GM19372 (cell line): ENCODE measurements around the gene SERPINA12.
"Not testable (repeated sequence)": the region's sequence is repeated elsewhere in the genome, so short reads cannot be mapped to it uniquely, and the experiment has no call there.

Experiments used
- ATAC-seq: cut with Tn5 transposase; IDR thresholded peaks from one replicate; pipeline ENCODE4 v1.9.1; 2021; ENCODE audit warnings: mild to moderate bottlenecking, low read depth, moderate library complexity; ENCODE audit not compliant: unreplicated experiment

The SERPINA12 gene

DNA sequence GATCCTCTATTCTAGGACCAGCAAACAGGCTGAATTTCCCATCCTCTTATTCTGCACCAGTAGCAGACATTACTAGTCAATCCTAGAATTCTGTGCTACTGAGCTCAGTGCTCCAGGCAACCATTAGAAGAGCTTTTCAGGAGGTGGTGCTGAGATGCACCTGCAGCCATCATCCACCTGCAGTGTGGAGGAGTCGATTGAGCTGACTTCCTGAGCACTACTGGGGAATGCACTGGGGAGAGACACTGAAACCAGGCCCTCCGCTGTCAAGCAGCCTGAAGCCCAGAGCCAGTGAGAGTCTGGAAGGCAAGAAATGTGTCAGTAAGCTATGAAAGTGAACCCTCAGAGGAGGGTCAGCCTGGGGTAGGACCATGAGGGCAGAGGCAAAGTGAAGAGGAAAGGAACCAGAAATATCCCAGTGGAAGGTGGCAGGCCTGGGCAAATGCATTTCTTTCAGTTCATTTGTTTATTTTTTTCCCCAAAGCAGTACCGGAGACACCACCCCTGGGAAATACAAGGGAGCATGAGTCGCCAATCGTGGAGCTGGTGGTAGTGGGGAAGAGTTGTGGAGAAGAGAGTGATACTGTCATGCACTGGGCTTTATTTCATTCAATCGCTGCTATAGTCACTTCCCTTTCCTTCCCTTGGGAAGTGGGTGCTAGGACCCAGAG, 28.9 kb upstream of the SERPINA12 start:
- no peak for ATAC-seq

DNA sequence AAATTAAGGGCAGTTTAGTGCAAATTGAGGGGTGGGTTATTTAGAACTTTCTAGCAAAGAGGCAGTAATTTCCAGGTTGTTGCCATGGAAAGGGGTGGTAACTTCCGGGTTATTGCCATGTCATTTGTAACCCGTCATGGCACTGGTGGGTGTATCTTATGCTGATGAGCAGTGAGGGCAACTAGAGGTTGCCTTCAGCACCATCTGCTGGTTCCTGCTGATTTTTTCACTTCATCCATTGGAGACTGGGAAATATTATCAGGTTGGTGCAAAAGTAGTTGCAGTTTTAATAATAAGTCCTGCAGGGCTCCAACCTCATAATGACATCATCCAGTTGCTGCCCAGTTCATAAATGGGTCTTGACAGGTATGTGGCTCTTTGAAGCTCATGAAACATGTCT, 27.6 kb upstream of the SERPINA12 start:
- no peak for ATAC-seq

DNA sequence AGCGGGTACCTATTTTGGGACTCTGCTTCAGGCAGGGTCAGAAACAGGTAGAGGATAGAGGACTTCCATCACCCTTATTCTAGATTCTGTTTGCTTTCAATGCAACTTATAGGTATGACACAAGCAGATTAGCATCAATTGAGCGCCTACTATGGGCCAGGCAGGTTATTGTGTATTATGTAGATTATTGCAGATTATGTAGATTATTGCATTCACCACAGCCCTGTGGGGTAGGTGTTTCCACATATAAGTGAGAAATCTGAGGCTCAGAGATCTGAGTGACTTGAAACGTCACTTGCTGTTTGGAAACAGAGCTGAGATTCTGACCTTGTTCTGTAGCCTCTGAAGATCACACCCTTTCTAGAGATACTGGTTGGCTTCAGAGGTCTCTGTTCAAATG, 26.2 kb upstream of the SERPINA12 start:
- no peak for ATAC-seq

DNA sequence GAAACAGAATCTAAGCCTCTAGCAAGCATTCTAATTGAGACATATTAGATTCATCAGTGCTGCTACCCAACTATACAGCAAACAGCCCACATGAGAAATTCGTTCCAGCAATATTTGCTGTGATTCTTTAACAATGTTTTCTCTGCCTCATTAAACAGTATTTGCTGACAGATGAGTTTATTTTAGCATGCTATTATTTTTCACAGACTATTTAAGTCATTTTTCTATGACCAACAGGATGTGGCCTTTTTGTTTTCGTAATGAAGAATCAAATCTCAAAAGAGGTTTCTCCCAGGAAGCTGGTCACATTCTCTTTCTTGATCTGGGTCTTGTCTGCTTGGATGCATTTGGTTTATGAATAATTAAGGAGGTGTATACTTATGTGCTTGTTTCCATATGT, 23.2 kb upstream of the SERPINA12 start:
- no peak for ATAC-seq

DNA sequence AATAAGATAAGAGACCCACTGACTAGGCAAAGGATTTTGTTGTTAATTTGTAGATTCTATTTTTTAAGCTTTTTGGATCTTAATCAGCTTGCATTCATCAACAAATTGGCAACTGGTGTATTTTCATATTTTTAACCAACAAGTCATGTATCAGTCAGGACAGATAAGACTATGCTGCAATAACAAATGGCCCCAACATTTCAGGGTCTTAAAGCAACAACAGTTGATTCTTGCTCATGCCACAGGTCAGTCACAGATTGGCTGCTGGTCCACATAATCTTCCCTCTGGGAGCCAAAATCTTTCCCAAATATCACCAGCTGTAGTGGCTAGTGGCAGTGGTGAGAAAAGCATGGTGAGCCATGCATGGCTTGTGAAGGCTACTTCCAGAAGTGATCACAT, 21.9 kb upstream of the SERPINA12 start:
- no peak for ATAC-seq

DNA sequence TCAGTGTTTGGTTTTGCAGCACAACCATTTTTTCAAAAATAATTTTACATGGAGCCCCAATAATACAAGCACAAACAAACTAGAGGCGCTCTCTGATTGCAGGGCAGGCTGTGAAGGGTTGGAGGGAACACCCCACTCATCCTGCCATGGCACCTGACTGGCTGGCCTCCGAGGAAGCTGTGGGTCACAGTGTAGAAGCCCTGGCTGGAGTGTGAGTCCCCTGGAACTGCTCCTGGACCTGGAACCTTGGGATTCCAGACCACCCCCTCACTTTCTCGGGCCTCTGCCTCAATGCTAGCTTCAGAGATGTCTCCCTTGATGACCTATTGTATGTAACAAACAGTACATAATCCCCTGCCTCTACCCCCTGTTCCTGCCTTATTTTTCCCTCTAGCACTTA, 14.8 kb upstream of the SERPINA12 start:
- ATAC-seq: no peak

DNA sequence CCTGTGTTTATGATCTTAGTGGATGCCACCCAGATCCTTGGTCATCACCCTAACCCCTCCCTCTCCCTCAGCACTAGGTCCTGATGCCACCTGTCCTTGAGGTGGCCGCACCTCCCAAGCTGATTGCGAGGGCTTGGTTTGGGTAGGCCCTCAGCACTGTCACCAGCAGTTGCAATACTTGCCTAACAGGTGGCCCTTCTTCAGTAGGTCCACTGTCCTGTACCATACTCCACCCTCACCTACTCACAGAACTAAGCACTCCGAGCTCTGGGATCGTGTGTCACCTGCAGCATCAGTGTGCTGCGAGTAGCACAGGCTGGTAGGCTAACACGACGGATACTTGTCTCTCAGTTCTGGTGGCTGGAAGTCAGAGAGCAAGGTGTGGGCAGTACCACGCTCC, 14.0 kb upstream of the SERPINA12 start:
- no peak for ATAC-seq

DNA sequence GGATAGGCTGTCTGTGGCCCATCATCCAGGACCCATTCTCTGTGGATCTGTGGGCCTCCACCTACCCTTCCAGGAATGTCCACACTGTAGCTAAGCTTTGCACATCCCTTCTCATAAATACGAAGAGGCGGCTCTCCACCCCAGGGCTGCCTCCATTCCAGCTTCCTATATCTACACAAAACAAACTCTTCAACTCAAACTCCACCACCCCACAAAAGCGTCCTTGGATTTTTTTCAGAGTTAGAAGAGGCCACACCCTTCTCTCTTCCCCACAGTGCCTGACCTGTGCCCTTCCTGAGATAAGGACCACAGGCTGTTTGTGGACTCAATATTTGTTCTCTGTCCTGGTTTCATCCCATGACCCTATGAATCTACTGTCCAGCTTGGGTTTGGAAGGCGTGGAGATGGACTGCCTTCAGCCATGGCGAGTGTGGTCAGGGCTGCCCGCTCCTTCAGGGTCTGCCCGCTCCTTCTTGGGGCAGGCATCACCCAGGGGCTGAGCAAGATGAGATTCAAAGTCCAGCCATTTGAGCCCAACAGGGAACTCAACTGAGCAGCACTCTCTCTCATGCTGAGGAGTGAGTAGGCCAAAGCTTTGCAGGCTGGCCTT, 13.0 kb upstream of the SERPINA12 start:
- ATAC-seq: no peak

DNA sequence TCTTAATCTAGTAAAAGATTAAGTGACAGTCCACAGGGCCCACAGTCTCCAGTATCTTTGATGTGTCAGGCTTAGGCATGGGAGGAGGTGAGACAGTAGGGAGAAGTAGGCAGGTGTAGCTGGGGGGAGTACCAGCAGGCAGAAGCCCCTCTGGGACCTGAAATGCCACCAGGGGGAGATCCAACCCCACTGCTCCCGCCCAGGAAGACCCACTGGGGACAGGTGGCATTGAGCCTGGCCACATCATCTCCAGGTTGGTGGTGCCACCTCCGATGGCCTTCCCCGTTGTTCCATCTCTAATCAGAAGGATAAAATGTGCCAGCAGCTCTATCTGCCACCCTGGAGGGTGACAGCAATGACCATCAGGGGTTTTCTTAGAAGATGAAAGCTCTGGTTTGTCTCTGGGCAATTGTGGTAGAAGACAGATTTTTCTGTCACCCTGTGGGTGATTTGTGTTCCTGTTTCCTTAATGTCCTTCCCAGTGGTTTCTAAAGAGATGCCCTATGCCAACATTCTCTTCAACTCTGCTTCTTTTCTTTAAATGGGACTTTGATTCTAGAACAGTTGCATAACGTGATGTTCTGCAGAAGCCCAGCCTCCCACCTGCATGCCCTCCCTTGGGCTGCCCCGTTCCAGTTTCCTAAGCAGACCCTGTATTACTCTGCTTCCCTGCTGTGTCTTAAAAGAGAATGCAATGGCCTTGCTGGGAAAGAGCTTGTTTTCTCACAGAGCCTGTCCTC, 12.3 kb upstream of the SERPINA12 start:
- ATAC-seq: no peak

DNA sequence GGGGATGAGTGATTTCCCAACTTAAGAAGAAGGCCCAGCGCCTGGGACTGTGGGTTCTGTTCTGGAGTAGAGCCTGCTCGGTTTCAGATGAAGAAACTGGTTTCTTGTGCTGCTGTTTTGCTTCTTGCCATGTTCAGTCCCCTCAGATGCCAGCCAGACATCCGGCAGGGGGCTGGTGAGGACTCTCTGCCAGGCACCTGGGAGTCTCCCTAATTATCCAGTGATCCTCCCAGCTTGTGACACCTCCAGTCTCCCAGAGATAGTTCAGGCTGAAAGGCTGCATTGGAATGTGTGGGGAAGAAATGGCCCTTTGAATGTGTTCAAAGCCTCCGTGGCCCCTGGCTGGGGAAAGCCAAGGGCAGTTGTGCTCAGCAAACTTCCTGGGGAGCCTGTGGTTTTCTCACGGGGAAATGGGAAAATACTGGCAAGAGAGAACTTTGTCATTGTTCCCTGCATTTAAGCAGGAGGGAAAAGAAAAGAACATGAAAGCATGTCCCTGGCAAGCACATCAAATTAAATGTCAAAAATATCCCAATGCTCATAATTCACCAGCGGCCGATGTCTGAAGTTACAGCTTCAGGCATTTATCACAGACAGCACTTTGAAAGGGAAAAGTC, 8.5 kb upstream of the SERPINA12 start:
- no peak for ATAC-seq

DNA sequence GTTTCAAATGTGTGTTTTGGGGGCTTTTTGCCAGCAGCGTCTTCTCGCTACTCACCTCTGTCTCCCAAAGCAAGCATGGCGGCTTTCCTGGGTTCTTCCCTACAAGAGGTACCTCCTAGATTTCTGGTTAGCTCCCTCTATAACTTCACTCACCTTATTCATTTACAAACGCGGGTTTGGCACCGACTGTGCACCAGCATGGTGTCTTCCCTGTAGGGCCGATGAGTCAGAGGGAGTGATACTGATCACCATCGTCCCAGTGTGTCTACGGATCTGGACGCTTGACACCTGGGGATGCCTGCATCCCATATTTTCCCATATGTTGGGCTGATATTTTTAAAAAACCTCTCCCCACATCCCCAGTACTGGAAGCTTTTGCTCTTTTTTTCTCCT, 8.0 kb upstream of the SERPINA12 start:
- no peak for ATAC-seq

DNA sequence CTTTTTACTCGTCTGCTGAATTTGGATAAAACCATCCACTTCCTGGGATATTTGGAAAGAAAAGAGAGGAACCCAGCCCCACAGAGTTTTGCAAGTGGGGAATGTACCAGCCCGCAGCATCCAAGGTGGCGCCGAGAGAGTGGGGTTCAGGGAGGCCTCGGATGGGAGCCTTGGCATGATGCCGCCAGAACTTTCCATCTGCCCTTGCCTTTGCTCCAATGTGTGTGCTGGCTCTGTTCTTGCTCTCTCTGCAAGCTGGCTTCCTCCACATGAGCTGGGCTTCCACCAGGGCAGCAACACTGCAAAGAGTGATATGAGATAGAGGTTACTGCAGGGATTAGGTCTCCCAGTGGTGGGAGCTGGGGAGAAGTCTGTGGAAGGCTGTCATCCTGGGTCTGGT, 6.6 kb upstream of the SERPINA12 start:
- ATAC-seq: no peak

DNA sequence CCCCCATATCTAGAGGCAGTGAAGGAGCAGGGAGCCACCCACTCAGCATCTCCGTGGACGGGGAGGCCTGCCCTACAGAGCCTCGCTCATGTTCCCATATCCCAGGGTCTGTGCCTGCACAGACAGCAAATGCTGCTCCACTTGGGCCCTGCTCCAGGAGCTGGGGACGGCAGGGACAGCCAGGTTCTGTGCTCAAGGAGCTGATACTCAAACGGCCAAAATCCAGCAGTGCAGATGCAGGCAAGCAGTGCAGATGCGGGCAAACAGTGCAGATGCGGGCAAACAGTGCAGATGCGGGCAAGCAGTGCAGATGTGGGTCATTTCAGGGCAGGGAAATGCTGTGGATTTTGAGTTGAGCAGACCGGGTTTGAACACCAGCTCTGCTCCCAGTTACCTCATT, 6.2 kb upstream of the SERPINA12 start:
- ATAC-seq: no peak

DNA sequence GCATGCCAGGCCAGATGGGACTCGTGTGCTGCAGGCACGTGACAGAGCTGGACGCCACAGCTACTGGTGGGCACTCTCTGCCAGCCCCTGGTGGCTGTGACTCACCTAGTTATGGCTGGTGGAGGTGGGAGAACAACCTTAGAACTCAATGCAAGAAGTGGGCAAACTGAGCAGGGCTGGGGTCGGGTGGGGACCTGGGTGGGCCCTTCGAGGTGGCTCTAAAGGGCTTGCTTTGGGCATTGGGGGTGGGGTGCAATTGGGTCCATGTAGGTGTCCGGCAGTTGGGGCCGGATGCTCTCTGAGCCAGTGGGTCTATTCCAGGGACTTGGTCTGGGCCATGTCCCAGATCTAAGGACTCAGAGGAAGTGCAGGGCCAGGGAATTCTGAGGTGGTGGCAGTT, 5.1 kb upstream of the SERPINA12 start:
- no peak for ATAC-seq

DNA sequence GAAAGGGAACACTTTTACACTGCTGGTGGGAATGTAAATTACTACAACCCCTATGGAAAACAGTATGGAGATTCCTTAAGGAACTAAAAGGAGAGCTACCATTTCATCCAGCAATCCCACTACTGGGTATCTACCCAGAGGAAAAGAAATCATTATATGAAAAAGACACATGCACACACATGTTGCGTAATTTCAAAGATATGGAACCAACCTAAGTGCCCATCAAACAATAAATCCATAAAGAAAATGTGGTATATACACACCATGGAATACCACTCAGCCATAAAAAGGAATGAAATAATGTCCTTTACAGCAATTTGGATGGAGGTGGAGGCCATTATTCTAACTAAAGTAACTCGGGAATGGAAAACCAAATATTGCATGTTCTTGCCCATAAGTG, 1.2 kb upstream of the SERPINA12 start:
- ATAC-seq: not testable (repeated sequence)

DNA sequence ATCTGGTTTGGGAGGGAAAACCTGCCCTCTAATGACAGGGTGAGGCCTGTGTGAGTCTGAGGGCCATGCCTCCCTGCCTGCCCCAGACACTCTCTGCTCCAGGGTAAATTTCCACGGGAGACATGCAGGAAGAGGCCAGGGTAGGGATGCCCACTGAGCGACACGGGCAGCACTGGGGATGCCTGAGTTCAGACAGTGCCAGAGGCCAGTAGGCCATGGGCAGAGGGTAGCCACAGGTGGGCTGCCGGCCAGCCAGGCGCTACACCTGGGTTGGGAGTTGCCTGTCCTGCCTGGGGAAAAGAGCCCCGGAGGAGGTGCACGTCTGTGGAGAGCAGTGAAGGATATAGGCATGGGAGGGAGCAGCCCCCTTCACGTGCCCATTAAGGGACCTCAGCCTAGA, 3.6 kb downstream of the SERPINA12 start:
- no peak for ATAC-seq

DNA sequence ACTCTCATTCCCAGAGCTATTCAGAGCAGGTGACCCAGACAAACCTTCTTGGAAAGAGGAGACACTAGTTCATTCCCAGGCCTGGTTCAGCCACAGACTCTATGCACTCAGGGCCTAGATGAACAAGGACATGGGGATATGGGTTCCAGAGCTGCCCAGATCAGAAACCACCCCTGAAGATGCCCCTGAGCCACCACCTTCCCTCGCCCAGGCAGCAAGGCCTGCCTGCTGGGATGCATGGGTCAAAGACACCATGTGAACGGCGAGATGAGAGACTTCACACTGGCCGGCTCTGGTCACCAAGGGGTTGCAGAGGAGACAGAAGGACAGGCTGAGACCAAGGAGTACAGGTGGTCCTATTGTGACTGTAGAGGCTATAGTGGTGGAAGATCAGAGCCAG, 4.1 kb downstream of the SERPINA12 start:
- no peak for ATAC-seq

DNA sequence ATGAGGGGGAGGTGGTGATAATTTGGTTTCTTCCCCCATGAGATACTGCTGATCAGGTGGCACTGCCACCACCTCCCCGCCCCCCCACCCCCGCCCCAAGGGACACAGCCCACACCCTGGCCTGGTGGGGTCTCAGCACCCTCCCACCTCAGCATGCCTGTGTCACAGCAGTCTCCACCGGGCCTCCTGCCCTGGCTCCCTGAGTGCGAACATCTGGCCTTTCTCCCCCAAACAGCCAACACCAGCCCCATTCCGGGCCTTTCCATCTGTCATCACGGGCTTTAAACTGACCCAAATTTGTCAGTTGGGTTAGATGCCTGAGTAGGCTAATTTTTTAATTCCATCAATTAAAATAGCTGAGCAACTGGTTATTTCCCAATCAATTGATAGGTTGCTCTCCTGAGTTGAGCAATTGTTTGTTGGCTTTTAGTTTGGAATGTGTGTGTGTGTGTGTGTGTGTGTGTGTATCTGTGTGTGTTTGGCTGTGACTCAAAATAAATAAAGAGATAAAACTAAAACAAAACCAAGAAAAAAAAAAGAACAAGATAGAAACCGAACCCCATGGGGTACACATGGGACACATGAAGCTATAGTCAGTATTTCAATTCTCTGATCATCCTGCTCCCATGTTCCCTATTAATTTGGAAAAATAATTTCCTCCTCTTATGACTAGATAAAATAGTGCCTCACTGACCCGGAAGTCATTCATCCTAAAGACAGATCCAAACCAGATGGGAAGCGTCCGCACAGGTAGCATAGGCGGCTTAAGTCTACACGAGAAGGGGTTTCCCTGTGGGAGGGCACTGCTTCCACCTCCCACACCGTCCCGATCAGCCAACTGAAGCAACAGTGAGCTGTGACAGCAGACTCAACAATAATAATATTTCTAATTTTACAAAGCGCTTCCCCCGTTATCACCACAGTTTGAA, 7.4 kb downstream of the SERPINA12 start:
- no peak for ATAC-seq

DNA sequence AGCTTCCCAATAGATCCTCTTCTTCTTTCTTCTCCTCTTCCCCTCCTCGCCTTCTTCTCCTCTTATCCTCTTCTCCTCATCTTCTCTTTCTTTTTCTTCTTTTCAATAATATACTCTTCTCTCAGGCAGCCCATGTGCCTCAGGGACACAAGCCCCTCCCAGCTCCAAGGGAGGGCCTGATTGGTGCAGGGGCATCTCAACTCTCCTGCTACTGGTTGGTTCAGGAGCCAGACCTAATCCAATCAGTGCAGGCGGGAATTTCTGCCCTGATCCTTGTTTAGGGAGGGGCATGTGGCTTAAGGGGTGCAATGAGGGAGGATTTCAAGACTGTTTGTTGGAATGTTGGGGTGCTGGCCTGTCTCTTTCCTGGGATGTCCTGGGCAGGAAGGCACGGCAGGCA, 9.0 kb downstream of the SERPINA12 start:
- no peak for ATAC-seq

DNA sequence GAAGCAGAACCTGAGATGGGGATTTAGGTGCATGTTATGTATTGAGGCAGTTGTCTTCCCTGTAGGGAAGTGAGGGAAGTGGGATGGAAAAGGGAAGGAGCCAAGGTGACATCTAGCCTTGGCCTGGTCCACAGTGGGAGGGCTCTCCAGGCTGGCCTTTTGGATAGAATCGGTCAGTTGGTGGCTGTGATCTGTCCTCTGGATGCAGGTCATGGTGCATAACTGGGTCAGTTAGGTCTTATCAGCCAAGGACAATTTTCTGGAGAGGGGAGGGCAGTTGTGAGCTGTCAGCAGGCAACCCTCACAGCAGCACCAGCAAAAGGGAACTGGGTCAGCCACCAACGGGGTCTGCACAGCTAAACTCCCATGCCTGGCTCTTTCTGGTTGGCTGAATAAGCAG, 9.6 kb downstream of the SERPINA12 start:
- ATAC-seq: no peak

DNA sequence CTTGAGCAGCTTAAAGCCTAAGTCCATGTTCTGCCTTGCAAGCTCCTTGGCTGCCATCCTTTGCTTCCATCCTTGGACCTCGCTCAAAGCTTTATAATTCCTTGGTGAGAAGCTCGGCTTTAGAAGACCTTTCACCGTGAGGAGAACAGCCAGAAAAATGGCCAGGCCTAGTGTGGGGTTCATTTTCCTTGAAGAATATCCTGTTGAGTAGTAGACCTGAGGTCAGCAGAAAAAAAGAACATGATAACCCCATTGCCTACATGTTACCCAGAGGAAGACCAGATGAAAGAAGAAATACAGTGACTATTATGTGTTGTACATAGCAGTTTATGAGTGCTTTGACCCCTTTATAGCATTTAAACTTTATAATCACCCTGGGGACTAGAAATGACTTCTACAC, 11.1 kb downstream of the SERPINA12 start:
- no peak for ATAC-seq
